ENCODE results near the gene NFIX.

The NFIX gene

GRCh38 chr19:13010038-13010991 is 15.0 kb downstream of the NFIX start:
- DNase-seq (ENCODE audit: low read depth) = no peak

DNA sequence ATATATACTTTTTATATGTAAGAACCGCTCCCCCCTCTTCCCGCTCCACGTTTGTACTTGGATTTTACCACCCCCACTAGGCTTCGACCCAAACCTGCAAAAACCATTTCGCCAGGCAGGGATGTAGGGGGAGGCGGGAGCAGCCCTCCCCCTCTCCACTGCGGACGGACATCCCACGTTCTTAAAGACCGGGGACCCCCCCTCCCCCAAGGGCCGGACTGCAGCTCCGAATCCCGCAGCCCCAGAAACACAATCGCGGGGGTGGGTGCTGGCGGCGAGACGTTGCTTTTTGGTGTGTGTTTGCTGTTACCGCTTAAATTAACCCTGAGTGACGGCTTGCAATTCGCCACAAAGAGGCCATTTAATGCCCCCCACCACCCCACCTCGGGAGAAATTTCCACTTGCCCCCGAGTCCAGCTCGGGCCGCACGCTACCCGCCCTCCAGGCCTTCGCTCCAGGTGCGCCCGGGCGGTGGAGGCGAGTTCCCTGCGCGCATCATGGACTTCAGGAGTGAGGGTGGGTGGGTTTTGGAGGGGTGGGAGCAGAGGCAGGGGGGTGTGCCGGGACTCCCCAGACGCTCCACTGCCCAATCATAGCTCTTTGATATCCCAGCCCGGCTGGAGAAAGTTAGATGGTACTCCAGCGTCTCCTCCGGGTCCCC is 15.8 kb downstream of the NFIX start:
- no peak for DNase-seq (ENCODE audit: low read depth)

DNA sequence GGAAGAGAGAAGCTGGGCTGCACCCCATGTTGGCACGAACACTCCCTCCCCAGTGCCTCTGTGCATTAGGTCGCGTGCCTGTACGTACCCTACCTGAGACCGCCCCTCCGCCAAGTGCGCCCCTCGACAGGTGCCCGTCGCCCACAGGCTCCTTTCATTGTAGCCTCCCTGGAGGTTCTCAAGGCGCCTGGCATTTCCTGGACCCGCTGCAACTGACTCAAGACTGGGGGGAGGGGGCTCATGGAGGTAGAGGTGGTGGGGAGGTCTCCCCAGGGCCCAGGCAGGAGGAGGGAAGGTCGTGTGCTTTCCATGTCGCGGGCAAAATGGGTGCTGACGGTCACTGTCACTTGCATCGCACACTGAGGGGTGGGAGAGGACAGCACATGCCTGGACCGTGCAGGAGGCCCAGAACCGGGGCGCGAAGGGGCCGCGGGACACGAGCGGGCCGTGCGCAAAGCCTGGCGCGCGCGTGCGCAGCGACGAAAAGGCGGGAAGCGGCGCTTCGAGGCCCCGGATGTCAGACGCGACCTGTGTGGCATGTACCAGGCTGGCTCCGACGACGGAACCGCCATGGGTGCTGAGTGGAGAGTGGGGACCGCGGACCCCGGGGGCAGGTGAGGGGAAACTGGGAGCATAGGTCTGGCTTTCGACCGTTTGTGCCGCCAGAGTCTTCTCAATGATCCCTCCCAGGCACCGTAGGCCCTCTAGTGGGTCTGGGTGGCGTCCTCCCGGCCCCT is 16.5 kb downstream of the NFIX start:
- DNase-seq (ENCODE audit: low read depth) = no peak

GRCh38 chr19:13012390-13012689 is 17.1 kb downstream of the NFIX start:
- no peak for DNase-seq (ENCODE audit: low read depth)

DNA sequence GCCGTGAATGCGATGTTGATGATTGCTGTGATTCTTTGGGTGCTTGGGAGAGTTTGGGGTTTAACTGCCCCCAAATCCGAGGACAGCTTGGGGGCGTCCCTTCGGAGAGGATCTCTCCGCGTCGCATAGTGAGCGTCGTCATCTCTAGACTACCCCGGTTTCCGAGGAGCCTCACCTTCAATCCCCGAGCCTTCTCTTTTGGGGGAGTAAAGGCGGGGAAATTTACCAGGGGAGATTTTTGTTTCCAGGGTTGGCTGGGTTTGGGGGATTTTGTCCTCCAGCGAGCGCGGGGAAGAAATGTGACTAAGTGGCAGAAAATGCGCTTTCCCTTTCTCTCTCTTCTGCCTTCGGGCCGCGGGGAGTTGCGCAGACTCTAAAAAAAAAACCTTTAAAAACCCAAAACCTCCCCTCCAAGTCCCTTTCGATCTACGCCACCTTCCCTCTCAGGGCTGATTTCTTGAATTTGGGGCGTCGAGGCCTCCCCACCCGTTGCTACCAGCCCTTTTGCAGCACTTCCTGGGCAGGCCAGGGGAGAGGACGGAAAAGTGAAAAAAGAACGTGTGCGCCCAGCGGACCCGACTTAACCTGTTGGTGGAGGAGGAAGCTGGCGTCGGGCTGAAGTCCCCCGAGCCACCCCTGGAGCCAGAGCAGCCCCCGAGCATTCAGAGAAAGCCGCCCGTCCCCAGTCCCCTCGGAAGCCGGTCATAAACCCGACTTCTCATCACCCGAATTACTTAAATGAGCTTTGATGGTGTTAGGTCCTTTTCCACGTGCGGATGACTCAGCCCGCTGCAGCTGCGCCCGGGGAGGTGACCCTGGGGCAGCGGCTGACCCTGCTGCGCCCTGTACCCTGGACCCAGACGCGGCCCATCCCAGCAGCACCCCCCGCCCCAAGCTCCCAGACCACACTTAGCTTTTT is 17.7 kb downstream of the NFIX start:
- no peak for DNase-seq (ENCODE audit: low read depth)

DNA sequence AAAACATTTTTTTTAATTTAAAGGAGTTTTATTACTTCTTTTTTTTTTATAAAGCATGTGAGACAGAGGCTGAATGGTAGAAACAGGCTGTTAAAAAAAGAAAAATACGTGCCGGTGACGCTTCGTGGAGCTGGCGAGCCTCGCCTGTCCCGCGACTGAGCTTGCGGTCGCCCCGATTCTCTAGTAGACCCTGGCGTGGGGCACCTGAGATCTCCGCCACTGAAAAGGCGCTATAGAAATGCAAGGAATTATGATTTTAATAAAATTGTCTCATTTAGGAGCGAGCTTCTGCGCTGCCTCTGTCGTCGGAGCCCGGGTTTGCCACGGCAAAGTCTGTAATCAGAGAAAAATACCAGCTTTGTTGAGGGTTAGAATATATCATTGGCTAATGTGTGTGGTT is 18.4 kb downstream of the NFIX start:
- DNase-seq (ENCODE audit: low read depth) = no peak

DNA sequence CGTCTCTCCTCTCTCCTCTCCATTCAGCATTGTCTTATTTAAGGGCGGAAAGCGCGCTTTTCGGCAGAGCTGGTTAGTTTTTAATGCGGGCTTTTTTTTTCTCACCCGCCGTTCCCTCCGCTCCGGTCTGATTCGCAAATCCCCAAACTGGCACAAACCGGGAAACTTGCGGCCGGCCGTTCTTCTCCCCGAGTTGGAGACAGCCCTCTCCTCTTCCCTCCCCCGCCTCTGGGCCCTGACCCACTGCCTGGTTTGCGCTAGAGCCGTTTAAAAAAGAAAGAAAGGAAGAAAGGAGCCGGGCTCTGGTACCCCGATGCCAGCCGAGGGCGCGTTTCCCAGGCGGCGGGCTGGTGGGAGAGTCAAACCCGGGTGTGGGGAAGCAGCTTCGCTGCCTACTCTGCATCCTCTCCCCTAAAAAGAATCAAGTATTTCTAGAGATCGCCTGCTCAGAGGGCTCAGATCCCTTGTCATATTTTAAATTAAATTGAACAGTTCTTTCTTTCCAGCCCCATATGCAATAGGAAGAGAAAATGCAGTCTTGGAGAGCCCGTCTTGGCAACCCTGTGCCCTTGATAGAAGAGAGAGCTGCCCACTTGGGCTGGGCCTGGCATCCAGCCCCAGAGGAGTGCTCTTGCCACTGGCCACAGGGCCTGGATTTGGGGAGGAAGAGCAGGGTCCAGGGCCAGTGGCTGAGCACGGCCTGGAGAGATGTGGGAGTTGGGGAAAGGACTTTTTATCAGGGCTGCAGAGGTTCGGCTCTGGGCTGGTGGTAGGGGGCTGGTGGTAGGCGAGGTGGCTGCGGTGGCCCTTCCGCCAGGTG is 19.0 kb downstream of the NFIX start:
- DNase-seq (ENCODE audit: low read depth) = no peak

DNA sequence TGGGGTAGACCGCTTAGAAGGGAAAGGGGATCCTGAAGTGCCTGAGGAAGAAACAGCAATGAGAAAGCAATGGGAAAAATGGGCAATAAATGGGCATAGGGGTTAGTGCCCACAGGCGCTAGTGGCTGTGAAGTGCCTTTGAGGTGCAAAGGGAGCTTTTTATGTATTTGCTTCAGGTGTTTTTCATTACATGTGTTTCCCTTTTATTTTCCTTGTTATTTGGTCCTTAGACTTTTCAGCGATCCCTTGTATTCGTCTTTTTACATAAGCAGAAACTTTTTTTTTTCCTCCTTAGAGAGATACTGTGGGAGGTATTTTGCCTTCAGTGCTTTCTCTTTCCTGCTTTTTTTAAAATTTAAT is 19.6 kb downstream of the NFIX start:
- no peak for DNase-seq (ENCODE audit: low read depth)

DNA sequence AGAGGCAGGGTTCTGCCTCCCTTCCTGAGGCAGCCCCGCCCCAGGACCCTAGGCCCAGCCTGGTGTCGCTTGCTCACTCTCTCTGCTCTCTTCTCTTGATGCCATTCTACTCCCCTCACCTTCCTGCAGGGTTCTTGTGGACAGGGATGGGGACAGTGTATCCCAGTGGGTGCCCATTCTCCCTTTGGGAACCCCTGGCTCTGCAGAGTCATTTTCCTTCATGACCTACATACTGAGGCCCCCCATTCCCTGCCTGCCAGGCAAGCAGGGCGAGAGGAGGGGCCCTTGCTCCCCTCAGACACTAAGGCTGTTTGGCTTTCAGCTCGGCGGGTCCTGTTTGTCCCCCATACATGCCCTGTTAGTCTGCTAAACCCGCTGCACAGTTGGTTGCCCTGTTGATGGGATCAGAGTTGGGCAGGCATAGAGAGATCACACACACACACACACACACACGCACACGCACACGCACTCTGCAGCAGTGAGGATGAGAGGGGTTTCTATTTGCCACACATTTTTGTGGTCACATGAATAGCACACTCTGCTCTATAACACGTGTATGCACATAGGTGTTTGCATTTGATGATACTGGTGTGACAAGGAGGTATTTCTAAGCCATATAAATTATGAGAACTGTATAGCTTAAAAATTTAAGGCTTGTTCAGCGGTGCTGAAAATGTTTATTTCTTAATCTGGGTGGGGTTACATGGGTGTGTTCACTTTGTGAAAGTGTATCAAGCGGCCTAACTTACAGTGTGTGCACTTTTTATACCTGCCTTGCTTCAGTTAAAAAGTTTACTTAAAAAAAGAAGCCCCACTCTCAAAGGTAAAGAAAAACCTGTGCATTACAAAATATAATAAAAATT is 20.3 kb downstream of the NFIX start:
- DNase-seq (ENCODE audit: low read depth) = no peak

GRCh38 chr19:13016245-13016627 is 21.0 kb downstream of the NFIX start:
- DNase-seq (ENCODE audit: low read depth) = no peak

GRCh38 chr19:13016628-13017305 is 21.5 kb downstream of the NFIX start:
- no peak for DNase-seq (ENCODE audit: low read depth)

GRCh38 chr19:13017306-13018034 is 22.2 kb downstream of the NFIX start:
- DNase-seq (ENCODE audit: low read depth) = no peak

- no peak for DNase-seq (ENCODE audit: low read depth)
These were observed 23.0 kb downstream of the NFIX start for GRCh38 chr19:13018035-13018914.

DNA sequence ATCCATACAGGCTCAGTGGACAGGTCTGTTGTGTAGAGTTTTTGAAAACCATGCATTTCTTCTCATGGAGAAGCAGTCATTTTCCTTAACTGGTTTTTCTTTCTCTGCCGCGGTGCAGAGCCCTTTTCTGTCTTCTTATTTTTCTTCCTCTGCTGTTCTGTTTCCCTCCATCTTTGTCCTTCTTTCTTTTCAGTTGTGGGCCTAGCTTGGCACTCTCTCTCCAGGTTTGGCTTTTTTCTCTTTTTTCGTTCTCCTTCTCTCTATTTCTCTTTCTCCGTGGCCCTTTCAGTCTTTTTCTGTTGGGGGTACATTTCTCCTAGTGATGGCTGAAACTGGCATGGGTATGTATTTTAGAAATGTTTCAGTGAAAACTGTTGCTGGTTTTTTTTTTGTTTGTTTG is 24.1 kb downstream of the NFIX start:
- no peak for DNase-seq (ENCODE audit: low read depth)

DNA sequence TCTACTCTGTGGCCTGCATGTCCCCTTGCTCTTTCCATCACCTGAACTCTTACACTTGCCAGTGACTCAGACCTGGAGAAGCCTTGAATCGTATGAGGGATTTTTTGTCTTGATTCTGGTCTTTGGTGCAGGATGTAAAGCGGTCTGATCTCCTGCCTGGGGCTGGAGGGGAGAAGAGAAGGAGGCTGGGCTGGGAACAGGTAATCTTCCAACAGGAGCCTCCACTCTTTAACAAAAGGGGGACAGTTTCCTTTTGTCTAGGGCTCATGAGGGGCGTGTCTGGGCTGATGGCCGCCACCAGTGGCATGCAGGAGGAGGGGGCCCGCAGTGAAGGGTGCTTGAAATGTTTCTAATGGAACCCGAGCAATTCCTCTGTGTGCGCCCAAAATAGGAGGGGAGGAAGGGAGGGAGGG is 24.7 kb downstream of the NFIX start:
- DNase-seq (ENCODE audit: low read depth) = no peak

DNA sequence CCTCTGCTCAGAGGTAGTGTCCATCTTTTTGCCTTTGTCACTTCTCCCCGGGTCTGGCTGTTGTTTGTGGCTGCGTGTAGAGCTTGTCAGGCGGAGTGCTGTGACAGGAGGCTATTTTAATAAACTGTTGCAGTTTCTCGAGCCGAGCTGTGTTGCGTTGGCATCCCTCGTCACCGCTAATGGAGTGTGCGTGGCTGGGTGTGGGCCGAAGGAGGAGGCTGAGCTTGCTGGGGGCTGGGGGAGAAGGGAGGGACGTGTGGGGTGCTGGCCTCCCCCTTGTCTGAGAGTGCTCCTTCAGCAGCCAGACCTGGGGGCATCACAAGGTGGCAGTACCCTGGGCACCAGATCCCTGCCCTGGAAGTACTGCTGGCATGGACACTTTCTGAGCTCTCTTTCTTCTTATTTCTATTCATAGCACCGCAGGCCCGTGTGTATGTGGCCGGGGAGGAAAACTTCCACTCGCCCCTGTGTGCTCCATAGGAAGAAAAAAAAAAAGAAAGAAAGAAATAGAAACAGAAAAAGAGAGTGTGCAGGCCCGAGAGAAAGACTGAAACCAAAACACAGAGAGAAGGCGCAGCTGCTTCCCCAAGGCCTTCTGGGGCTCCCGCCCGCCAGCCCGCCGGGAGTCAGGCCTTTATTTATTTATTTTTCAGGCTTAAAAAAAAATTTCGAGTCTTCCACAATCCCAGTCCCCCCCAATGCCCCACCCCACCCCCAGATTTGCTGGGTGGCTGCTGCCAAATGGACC is 27.0 kb downstream of the NFIX start:
- no peak for DNase-seq (ENCODE audit: low read depth)

All from GM04503 (cell line).